ENCODE data around the gene CDC20.

DNA sequence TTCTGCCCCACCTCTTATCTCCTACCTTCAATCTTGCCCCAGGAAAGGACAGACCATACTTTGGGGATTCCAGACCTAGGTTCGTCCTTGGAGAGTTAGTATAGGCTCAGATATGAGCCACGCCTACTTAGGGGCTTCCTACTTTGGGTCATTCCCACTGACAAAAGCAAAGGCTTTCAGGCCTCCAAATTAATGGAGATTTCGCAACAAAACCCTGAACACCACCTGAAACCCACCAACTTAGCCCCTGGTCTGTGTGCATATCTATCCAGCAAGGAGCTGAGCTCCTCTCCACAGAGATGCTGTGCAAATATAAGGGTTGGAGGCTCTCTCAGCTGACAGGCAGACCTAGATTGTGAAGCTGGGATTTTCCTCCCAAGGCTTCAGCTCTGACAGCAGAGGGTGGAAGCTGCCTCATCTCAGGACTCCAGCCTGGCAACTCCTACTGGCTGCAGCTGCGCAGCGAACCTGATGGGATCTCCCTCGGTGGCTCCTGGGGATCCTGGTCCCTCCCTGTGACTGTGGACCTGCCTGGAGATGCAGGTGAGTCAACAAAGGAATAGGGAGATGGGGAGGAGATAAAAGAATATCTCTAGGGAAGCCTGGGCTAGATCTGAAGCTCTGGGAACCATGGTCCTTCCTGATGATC, 19.1 kb upstream of the CDC20 start:
- TF ChIP-seq CHD2 (IDR thresholded peaks at IDR 0.05; ENCODE audit: low read length) (no peak), POLR2A (IDR thresholded peaks at IDR 0.05; ENCODE audit: control extremely low read depth in 1 of 2, low read depth in 2 of 2, low read length in 2 of 2) (no peak), BCL11A (IDR thresholded peaks at IDR 0.05; ENCODE audit: low read depth in 2 of 2, low read length in 2 of 2) (no peak), EP300 (IDR thresholded peaks at IDR 0.05; ENCODE audit: borderline replicate concordance in 1 of 2, low read depth in 2 of 2, low read length in 2 of 2) (no peak), BRCA1 (IDR thresholded peaks at IDR 0.05; ENCODE audit: low read depth, low read length) (no peak), JUND (IDR thresholded peaks at IDR 0.05; ENCODE audit: low read length) (no peak), CHD1 (IDR thresholded peaks at IDR 0.05; ENCODE audit: low read depth, low read length) (no peak), HDAC2 (IDR thresholded peaks at IDR 0.05; ENCODE audit: borderline replicate concordance in 1 of 2, low read depth in 2 of 2, low read length in 2 of 2) (no peak), PHF8 (conservative IDR thresholded peaks at IDR 0.05; ENCODE audit: low read depth, low read length) (no peak), EZH2 (IDR thresholded peaks at IDR 0.05; ENCODE audit: low read depth, low read length, severe bottlenecking) (no peak)
- TF ChIP-seq, protein P1, sequence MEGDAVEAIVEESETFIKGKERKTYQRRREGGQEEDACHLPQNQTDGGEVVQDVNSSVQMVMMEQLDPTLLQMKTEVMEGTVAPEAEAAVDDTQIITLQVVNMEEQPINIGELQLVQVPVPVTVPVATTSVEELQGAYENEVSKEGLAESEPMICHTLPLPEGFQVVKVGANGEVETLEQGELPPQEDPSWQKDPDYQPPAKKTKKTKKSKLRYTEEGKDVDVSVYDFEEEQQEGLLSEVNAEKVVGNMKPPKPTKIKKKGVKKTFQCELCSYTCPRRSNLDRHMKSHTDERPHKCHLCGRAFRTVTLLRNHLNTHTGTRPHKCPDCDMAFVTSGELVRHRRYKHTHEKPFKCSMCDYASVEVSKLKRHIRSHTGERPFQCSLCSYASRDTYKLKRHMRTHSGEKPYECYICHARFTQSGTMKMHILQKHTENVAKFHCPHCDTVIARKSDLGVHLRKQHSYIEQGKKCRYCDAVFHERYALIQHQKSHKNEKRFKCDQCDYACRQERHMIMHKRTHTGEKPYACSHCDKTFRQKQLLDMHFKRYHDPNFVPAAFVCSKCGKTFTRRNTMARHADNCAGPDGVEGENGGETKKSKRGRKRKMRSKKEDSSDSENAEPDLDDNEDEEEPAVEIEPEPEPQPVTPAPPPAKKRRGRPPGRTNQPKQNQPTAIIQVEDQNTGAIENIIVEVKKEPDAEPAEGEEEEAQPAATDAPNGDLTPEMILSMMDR (IDR thresholded peaks at IDR 0.05; ENCODE audit: control extremely low read depth in 1 of 3, insufficient read depth in 1 of 3, low read depth in 1 of 3, low read length in 3 of 3): no peak
- TF ChIP-seq, protein P2, sequence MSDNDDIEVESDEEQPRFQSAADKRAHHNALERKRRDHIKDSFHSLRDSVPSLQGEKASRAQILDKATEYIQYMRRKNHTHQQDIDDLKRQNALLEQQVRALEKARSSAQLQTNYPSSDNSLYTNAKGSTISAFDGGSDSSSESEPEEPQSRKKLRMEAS (IDR thresholded peaks at IDR 0.05): no peak

Measured in H1 (cell line).